Smooth muscle cell (in vitro differentiated cells): ENCODE data around the gene BRIP1. TPM values are rescaled to one million over a fixed set of nuclear protein-coding genes. Genes with fewer than 3 reads are reported as not detected.
"Not testable (repeated sequence)": the region's sequence is repeated elsewhere in the genome, so short reads cannot be mapped to it uniquely, and the experiment has no call there.

ENCODE experiments used
- DNase-seq: peaks from one replicate; lab custom pipeline; 2025; ENCODE audit not compliant: unreplicated experiment; lab: John Stamatoyannopoulos, UW
- H2AFZ ChIP-seq: fragments of 200-600 bp; sonication (generic); 2 replicates; pipeline ENCODE4 v1.6.0; 2016; ENCODE audit warnings: antibody characterized with exemption, low read depth, mild to moderate bottlenecking
- H3F3A ChIP-seq: fragments of 200-600 bp; sonication (generic); 2 replicates; pipeline ENCODE4 v1.6.0; 2017; ENCODE audit warnings: antibody characterized with exemption, low read depth
- H3K27ac ChIP-seq: fragments of 200-600 bp; sonication (generic); 2 replicates; pipeline ENCODE4 v1.5.1; 2016; ENCODE audit warnings: low read depth, mild to moderate bottlenecking
- H3K27me3 ChIP-seq: fragments of 200-600 bp; sonication (generic); 2 replicates; pipeline ENCODE4 v1.6.1; 2016; ENCODE audit warnings: low read depth, mild to moderate bottlenecking
- H3K36me3 ChIP-seq: fragments of 200-600 bp; sonication (generic); 2 replicates; pipeline ENCODE4 v1.5.1; 2016; ENCODE audit warnings: low read depth
- H3K4me1 ChIP-seq: fragments of 200-600 bp; sonication (generic); 2 replicates; pipeline ENCODE4 v1.5.1; 2016; ENCODE audit warnings: low read depth
- H3K4me2 ChIP-seq: fragments of 200-600 bp; sonication (generic); 2 replicates; pipeline ENCODE4 v1.6.0; 2016; ENCODE audit warnings: mild to moderate bottlenecking
- H3K4me3 ChIP-seq: fragments of 200-600 bp; sonication (generic); 2 replicates; pipeline ENCODE4 v1.5.1; 2016; ENCODE audit warnings: mild to moderate bottlenecking
- H3K79me2 ChIP-seq: fragments of 200-600 bp; sonication (generic); 2 replicates; pipeline ENCODE4 v1.6.0; 2016; ENCODE audit warnings: low read depth, mild to moderate bottlenecking
- H3K9ac ChIP-seq: fragments of 200-600 bp; sonication (generic); 2 replicates; pipeline ENCODE4 v1.6.0; 2016; ENCODE audit warnings: low read depth
- H3K9me3 ChIP-seq: fragments of 200-600 bp; sonication (generic); replicated peaks from 2 replicates; pipeline ENCODE4 v1.5.1; 2016; ENCODE audit warnings: low read depth
- H4K20me1 ChIP-seq: fragments of 200-600 bp; sonication (generic); 2 replicates; pipeline ENCODE4 v1.6.0; 2016; ENCODE audit warnings: low read depth
- CTCF ChIP-seq: fragments of 200-600 bp; sonication (generic); IDR thresholded peaks from 2 replicates; pipeline ENCODE4 v1.5.1; 2017; ENCODE audit warnings: borderline replicate concordance, mild to moderate bottlenecking, antibody characterized with exemption; ENCODE audit not compliant: insufficient read depth, poor library complexity, severe bottlenecking
- WGBS: methylation state at CpG from one replicate; pipeline ENCODE4 v1.1.7; 2016; ENCODE audit warnings: low lambda C conversion rate; 5-methylcytosine and 5-hydroxymethylcytosine counted together
- polyA plus RNA-seq: library from polyadenylated mRNA; unstranded; fragments of >200 nt; fragmentation: Nextera tagmentation; extraction: Ambion mirVana; gene quantifications from 2 replicates; pipeline ENCODE4 v1.2.1, GENCODE V29; 2016
- total RNA-seq: library from RNA; depleted of rRNA; stranded (reverse); fragments of >200 nt; gene quantifications from 2 replicates; pipeline ENCODE4 v1.2.3, GENCODE V29; 2014

BRIP1 gene
- total and polyA plus RNA-seq, 2 experiments from 2014 or later, result 0.71 to 9.1 TPM

GRCh38 chr17:61783120-61783519 is 80.2 kb downstream of the BRIP1 start:
- H3K27me3 ChIP-seq, result no peaks in the 10 kb centered on the region
- H3K9ac ChIP-seq, result no peak overlapping the region
- 95% methylated on average over 1 of the region's 1 CpG for WGBS
- no peak for TF ChIP-seq CTCF
- DNase-seq, result no peak
- no peaks in the 10 kb centered on the region for H3K4me1 ChIP-seq
- no peak overlapping the region for H3K4me2 ChIP-seq
- H3K79me2 ChIP-seq, result no peaks in the 10 kb centered on the region
- H3F3A ChIP-seq, result no peaks in the 10 kb centered on the region
- no peak overlapping the region for H2AFZ ChIP-seq
- no peaks in the 10 kb centered on the region for H3K9me3 ChIP-seq
- H3K36me3 ChIP-seq, result no peaks in the 10 kb centered on the region
- H3K27ac ChIP-seq, result no peak overlapping the region
- no peak overlapping the region for H3K4me3 ChIP-seq
- no peaks in the 10 kb centered on the region for H4K20me1 ChIP-seq

GRCh38 chr17:61782683-61783082 is 80.6 kb downstream of the BRIP1 start:
- no peaks in the 10 kb centered on the region for H3K79me2 ChIP-seq
- H3K36me3 ChIP-seq, result no peaks in the 10 kb centered on the region
- H3K27me3 ChIP-seq, result no peaks in the 10 kb centered on the region
- H3K9ac ChIP-seq, result no peak overlapping the region
- no peak for TF ChIP-seq CTCF
- H3K4me1 ChIP-seq, result no peaks in the 10 kb centered on the region
- H3K4me2 ChIP-seq, result no peak overlapping the region
- H3K4me3 ChIP-seq, result no peak overlapping the region
- H3K9me3 ChIP-seq, result no peaks in the 10 kb centered on the region
- no peak overlapping the region for H3K27ac ChIP-seq
- 97% methylated on average over 1 of the region's 1 CpG for WGBS
- H4K20me1 ChIP-seq, result no peaks in the 10 kb centered on the region
- H3F3A ChIP-seq, result no peaks in the 10 kb centered on the region
- DNase-seq, result no peak
- H2AFZ ChIP-seq, result no peak overlapping the region

GRCh38 chr17:61775364-61775763 is 88.0 kb downstream of the BRIP1 start:
- Histone ChIP-seq H3F3A (no peaks in the 10 kb centered on the region), H4K20me1 (no peaks in the 10 kb centered on the region), H3K4me2 (no peak overlapping the region), H2AFZ (no peak overlapping the region), H3K9me3 (peaks cover 5% of the 10 kb centered on the region), H3K9ac (no peak overlapping the region), H3K79me2 (no peaks in the 10 kb centered on the region), H3K4me1 (no peaks in the 10 kb centered on the region), H3K4me3 (no peak overlapping the region), H3K27me3 (no peaks in the 10 kb centered on the region), H3K27ac (no peak overlapping the region), H3K36me3 (peaks cover 6% of the 10 kb centered on the region)
- 100% methylated on average over 2 of the region's 2 CpGs for whole genome bisulfite sequencing
- DNase-seq, result no peak
- TF ChIP-seq CTCF, result no peak

GRCh38 chr17:61774724-61775123 is 88.6 kb downstream of the BRIP1 start:
- Histone ChIP-seq H3F3A (no peaks in the 10 kb centered on the region), H3K9me3 (peaks cover 5% of the 10 kb centered on the region), H3K9ac (no peak overlapping the region), H3K27ac (no peak overlapping the region), H2AFZ (no peak overlapping the region), H3K36me3 (peaks cover 6% of the 10 kb centered on the region), H3K79me2 (no peaks in the 10 kb centered on the region), H3K4me2 (no peak overlapping the region), H3K4me3 (no peak overlapping the region), H4K20me1 (no peaks in the 10 kb centered on the region), H3K27me3 (no peaks in the 10 kb centered on the region), H3K4me1 (no peaks in the 10 kb centered on the region)
- 95% methylated on average over 2 of the region's 2 CpGs for WGBS
- DNase-seq, result no peak
- TF ChIP-seq CTCF, result no peak

GRCh38 chr17:61774087-61774486 is 89.2 kb downstream of the BRIP1 start:
- H2AFZ ChIP-seq, H3F3A ChIP-seq, H3K9ac ChIP-seq, H3K27me3 ChIP-seq, H3K4me1 ChIP-seq, H3K27ac ChIP-seq, DNase-seq, H4K20me1 ChIP-seq, H3K4me3 ChIP-seq, H3K4me2 ChIP-seq, H3K36me3 ChIP-seq, H3K79me2 ChIP-seq, H3K9me3 ChIP-seq: not testable (repeated sequence)
- WGBS, result 99% methylated on average over 3 of the region's 3 CpGs
